Right lobe of liver (tissue), 4 donors: ENCODE measurements around the gene RAF1.

Experiments used
- POLR2A ChIP-seq: fragments of 450-650 bp; IDR thresholded peaks from one replicate; pipeline ENCODE4 v1.6.1; 2017; ENCODE audit warnings: antibody characterized with exemption, mild to moderate bottlenecking
- TF ChIP-seq, protein P1 (sequence below), 4 donors: fragments of 200-600 bp in 3 of 4; fragments of 450-650 bp in 1 of 4; IDR thresholded peaks; one replicate each; pipeline versions ENCODE4 v1.5.1 to v1.8.0; 2016 to 2022; ENCODE audit warnings: antibody characterized with exemption in 4 of 4, mild to moderate bottlenecking in 2 of 4
- donor health status: DM: no; HTN: no; CAD: no.
- donor health status: DM: no; HTN: no; CAD: no.
- donor health status: DM: no; HTN: yes; CAD: no.

DNA sequence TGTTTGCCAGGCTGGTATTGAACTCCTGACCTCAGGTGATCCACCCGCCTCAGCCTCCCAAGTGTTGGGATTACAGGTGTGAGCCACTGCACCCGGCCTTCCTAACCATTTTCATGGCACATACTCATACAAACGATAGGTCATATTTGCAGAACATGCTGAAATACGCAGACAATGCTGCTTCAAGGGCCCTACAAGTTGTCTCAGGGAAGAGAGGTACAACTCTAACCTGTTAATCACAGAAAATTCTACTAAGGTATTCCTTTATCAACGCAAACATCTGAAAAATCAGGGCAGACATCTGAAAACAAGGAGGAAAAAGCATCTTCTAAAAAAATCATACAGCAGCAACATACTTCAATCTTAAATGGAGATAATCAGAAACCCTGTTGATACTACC, 39.9 kb downstream of the RAF1 start:
- TF ChIP-seq, protein P1, sequence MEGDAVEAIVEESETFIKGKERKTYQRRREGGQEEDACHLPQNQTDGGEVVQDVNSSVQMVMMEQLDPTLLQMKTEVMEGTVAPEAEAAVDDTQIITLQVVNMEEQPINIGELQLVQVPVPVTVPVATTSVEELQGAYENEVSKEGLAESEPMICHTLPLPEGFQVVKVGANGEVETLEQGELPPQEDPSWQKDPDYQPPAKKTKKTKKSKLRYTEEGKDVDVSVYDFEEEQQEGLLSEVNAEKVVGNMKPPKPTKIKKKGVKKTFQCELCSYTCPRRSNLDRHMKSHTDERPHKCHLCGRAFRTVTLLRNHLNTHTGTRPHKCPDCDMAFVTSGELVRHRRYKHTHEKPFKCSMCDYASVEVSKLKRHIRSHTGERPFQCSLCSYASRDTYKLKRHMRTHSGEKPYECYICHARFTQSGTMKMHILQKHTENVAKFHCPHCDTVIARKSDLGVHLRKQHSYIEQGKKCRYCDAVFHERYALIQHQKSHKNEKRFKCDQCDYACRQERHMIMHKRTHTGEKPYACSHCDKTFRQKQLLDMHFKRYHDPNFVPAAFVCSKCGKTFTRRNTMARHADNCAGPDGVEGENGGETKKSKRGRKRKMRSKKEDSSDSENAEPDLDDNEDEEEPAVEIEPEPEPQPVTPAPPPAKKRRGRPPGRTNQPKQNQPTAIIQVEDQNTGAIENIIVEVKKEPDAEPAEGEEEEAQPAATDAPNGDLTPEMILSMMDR (IDR thresholded peaks at IDR 0.05) = no peak
- TF ChIP-seq POLR2A = no peak
